GM12878 (cell line): ENCODE results near the gene PKP4. TPM values are rescaled to one million over a fixed set of nuclear protein-coding genes. Genes with fewer than 3 reads are reported as not detected.

Experiments
- ATAC-seq: fragments of 200-7000 bp; cut with Tn5 transposase; 3 replicates; pipeline ENCODE4 v1.9.1; 2020; ENCODE audit warnings: mild to moderate bottlenecking, moderate library complexity
- BruUV-seq: library from RNA; stranded (reverse); fragments of 400-500 nt; replicated peaks from 2 replicates; lab custom pipeline; 2021; lab: Mats Ljungman, UMichigan
- CTCF ChIA-PET: fragments of 300-600 bp; sonication (Branson Sonifier 250); formaldehyde crosslinking; extraction: SDS; loops from one replicate; lab custom pipeline; 2021; ENCODE audit warnings: inconsistent platforms; lab: Yijun Ruan, JAX
- POLR2A ChIA-PET: fragments of 350-600 bp; formaldehyde crosslinking; extraction: SDS; loops from one replicate; lab custom pipeline; 2021; ENCODE audit warnings: inconsistent platforms; lab: Charles Lee
- RAD21 ChIA-PET: fragments of 300-600 bp; sonication (Branson Sonifier 250); formaldehyde crosslinking; loops from one replicate; lab custom pipeline; 2023; ENCODE audit warnings: antibody characterized with exemption; ENCODE audit not compliant: unreplicated experiment; lab: Charles Lee
- SMC1A ChIA-PET: fragments of 300-600 bp; sonication (Branson Sonifier 250); formaldehyde crosslinking; loops from one replicate; lab custom pipeline; 2023; ENCODE audit not compliant: unreplicated experiment, uncharacterized antibody; lab: Charles Lee
- DNase-seq: peaks from one replicate; pipeline ENCODE4 v3.0.0-alpha.2; 2011; ENCODE audit warnings: low read depth, low spot score
- FAIRE-seq: peaks from 3 replicates; lab custom pipeline; 2011; peaks lifted over from hg19 to GRCh38; lab: Jason Lieb, UNC
- H2AFZ ChIP-seq: 2 replicates; pipeline ENCODE4 v1.6.0; 2011; ENCODE audit warnings: low read depth, low read length, control low read depth; ENCODE audit not compliant: control insufficient read depth
- H3K27ac ChIP-seq: 2 replicates; pipeline ENCODE4 v1.5.1; 2011; ENCODE audit warnings: control low read depth; ENCODE audit not compliant: control insufficient read depth, insufficient read depth
- H3K27me3 ChIP-seq, 2 experiments: replicated peaks in 1 of 2; 2 replicates each; pipeline versions ENCODE4 v1.6.0 to v1.6.1; 2011; ENCODE audit warnings: low read length in 1 of 2; ENCODE audit not compliant: control insufficient read depth in 2 of 2, insufficient read depth in 2 of 2
- H3K36me3 ChIP-seq, 2 experiments: 2 replicates each; pipeline ENCODE4 v1.5.1; 2011; ENCODE audit warnings: low read length in 1 of 2; ENCODE audit not compliant: control insufficient read depth in 2 of 2, insufficient read depth in 2 of 2
- H3K4me1 ChIP-seq: 2 replicates; pipeline ENCODE4 v1.6.1; 2011; ENCODE audit warnings: mild to moderate bottlenecking, low read length, moderate library complexity, mixed read lengths; ENCODE audit not compliant: control insufficient read depth, insufficient read depth
- H3K4me2 ChIP-seq: 2 replicates; pipeline ENCODE4 v1.6.0; 2011; ENCODE audit warnings: control low read depth; ENCODE audit not compliant: control insufficient read depth, insufficient read depth
- H3K4me3 ChIP-seq: fragments of 200-600 bp; sonication (generic); 2 replicates; pipeline ENCODE4 v1.5.1; 2016
- H3K79me2 ChIP-seq: 2 replicates; pipeline ENCODE4 v1.6.0; 2011; ENCODE audit warnings: low read length; ENCODE audit not compliant: control insufficient read depth, insufficient read depth
- H3K9ac ChIP-seq: 2 replicates; pipeline ENCODE4 v1.8.0; 2011; ENCODE audit warnings: low read length, control low read depth, mixed read lengths; ENCODE audit not compliant: control insufficient read depth, insufficient read depth
- H3K9me3 ChIP-seq: replicated peaks from 3 replicates; pipeline ENCODE4 v1.5.1; 2011; ENCODE audit warnings: mild to moderate bottlenecking, low read length; ENCODE audit not compliant: control insufficient read depth, insufficient read depth
- H4K20me1 ChIP-seq: 2 replicates; pipeline ENCODE4 v1.6.0; 2011; ENCODE audit not compliant: control insufficient read depth, insufficient read depth
- BRCA1 ChIP-seq: IDR thresholded peaks from 2 replicates; pipeline ENCODE4 v1.6.1; 2011; ENCODE audit warnings: low read depth, low read length, improper control_type of control experiment
- IKZF1 ChIP-seq: fragments of 450-650 bp; conservative IDR thresholded peaks from 2 replicates; pipeline ENCODE4 v1.6.1; 2017; ENCODE audit warnings: antibody characterized with exemption, mild to moderate bottlenecking
- RCOR1 ChIP-seq: conservative IDR thresholded peaks from 2 replicates; pipeline ENCODE4 v1.6.1; 2012; ENCODE audit warnings: low read depth, low read length, improper control_type of control experiment
- ZNF592 ChIP-seq: fragments of 450-650 bp; IDR thresholded peaks from 2 replicates; pipeline ENCODE4 v1.6.1; 2017; ENCODE audit warnings: mild to moderate bottlenecking, moderate library complexity
- WGBS: methylation state at CpG from one replicate; pipeline ENCODE4 v1.1.6; 2016; ENCODE audit warnings: low lambda C conversion rate; ENCODE audit not compliant: insufficient replicate concordance, insufficient coverage; ENCODE audit errors: missing lambda C conversion rate; 5-methylcytosine and 5-hydroxymethylcytosine counted together
- in situ Hi-C: fragments of 300-500 bp; cut with MboI; formaldehyde crosslinking; loops from 9 replicates; pipeline ENCODE4 v1.14.3; 2018; ENCODE audit warnings: mixed read lengths
- intact Hi-C: fragments of 100-400 bp; cut with micrococcal nuclease; formaldehyde crosslinking; loops from one replicate; pipeline ENCODE4 v1.14.2; 2022; ENCODE audit not compliant: unreplicated experiment
- polyA plus RNA-seq, 11 experiments: library from polyadenylated mRNA; depleted of rRNA in 4 of 11; unstranded in 6 of 11; stranded (reverse) in 5 of 11; fragments of >200 nt; fragmentation: Nextera tagmentation in 4 of 11; fragmentation: Illumina TruSeq in 1 of 11; extraction: Ambion mirVana in 4 of 11; extraction: Trizol in 1 of 11; gene quantifications; 1 replicate in 1 of 11; 2 replicates in 10 of 11; pipeline versions ENCODE4 v1.2.1 to v1.2.3, GENCODE V29; 2011 to 2016; ENCODE audit warnings: inconsistent platforms in 2 of 11, missing spikeins in 2 of 11, low read depth in 1 of 11
- total RNA-seq, 4 experiments: library from RNA; depleted of rRNA in 3 of 4; stranded (reverse); fragments of >200 nt in 3 of 4; fragmentation: Illumina TruSeq in 1 of 4; extraction: Trizol in 1 of 4; gene quantifications; 2 replicates each; pipeline versions ENCODE4 v1.2.1 to v1.2.3, GENCODE V29; 2013 to 2021

The PKP4 gene
- total and polyA plus RNA-seq, 10 of the 15 experiments (the other 5 are each of a cell fraction or from before 2014, with no cell fraction given), result 4.8 to 35.8 (median 17.7) TPM

- no peak for TF ChIP-seq ZNF592
- no peak for TF ChIP-seq IKZF1
- TF ChIP-seq RCOR1, result no peak
Observed at GRCh38 chr2:158529379-158530259, 72.9 kb downstream of the PKP4 start (continued).

GRCh38 chr2:158530829-158531228 lies 74.1 kb downstream of the PKP4 start:
- Histone ChIP-seq H3K27ac (no peak overlapping the region), H3K36me3 (no peaks in the 10 kb centered on the region), H2AFZ (no peak overlapping the region), H3K4me1 (no peaks in the 10 kb centered on the region), H3K27me3 (no peaks in the 10 kb centered on the region), H3K4me2 (no peak overlapping the region), H4K20me1 (no peaks in the 10 kb centered on the region), H3K9ac (no peak overlapping the region), H3K79me2 (no peaks in the 10 kb centered on the region), H3K4me3 (no peak overlapping the region), H3K9me3 (no peaks in the 10 kb centered on the region)
- 93% methylated on average over 1 of the region's 1 CpG for WGBS
- BruUV-seq, result no TSS peak
- no peak for DNase-seq
- ChIA-PET CTCF (interaction anchor here (1.0 to 1.9 kb wide), 3 partner anchors 9 to 14 kb away, joined by 3 to 4 read pairs (median 4); no protein-coding TSS in a partner anchor), SMC1A (interaction anchor here (0.6 to 1.3 kb wide), 2 partner anchors 12 to 23 kb away, joined by 3 to 4 read pairs; no protein-coding TSS in a partner anchor), RAD21 (no interaction called here), POLR2A (interaction anchor here (0.7 kb wide), 1 partner anchor 20 kb away, joined by 5 read pairs; no protein-coding TSS in a partner anchor)
- TF ChIP-seq BRCA1, result no peak
- intact Hi-C loops, result no loop called here
- in situ Hi-C loops, result no loop called here
- no peak for FAIRE-seq
- no peak for ATAC-seq
